A549 (cell line): ENCODE measurements around the gene NOL9. TPM values are rescaled to one million over a fixed set of nuclear protein-coding genes. Genes with fewer than 3 reads are reported as not detected.

Experiments
- ATAC-seq, 2 experiments: fragments of 200-7000 bp in 1 of 2; fragments of >200 bp in 1 of 2; cut with Nextera tagmentation in 1 of 2; cut with Tn5 transposase in 1 of 2; 3 replicates each; pipeline versions ENCODE4 v1.8.0 to v1.9.1; 2018 to 2020; ENCODE audit warnings: mild to moderate bottlenecking in 1 of 2, moderate library complexity in 1 of 2
- CTCF ChIA-PET: fragments of 300-600 bp; sonication (Branson Sonifier 250); formaldehyde crosslinking; extraction: SDS; loops from one replicate; lab custom pipeline; 2021; ENCODE audit warnings: antibody characterized with exemption, inconsistent platforms; lab: Yijun Ruan, JAX
- POLR2A ChIA-PET: fragments of 350-600 bp; formaldehyde crosslinking; extraction: SDS; loops from one replicate; lab custom pipeline; 2021; ENCODE audit warnings: antibody characterized with exemption, inconsistent platforms; lab: Yijun Ruan, JAX
- DNase-seq, 2 experiments: peaks; one replicate each; pipeline versions ENCODE4 v3.0.0 to v3.0.0-alpha.2; 2011 to 2016; ENCODE audit warnings: low read depth in 1 of 2, low spot score in 1 of 2
- FAIRE-seq: peaks from 2 replicates; lab custom pipeline; 2011; peaks lifted over from hg19 to GRCh38; lab: Jason Lieb, UNC
- H3K27ac ChIP-seq, 2 experiments: fragments of >200 bp; sonication (Bioruptor Twin); formaldehyde crosslinking; 3 replicates each; pipeline ENCODE4 v1.5.1; 2016 to 2017
- H3K4me1 ChIP-seq: fragments of >200 bp; sonication (Bioruptor Twin); formaldehyde crosslinking; 3 replicates; pipeline ENCODE4 v1.6.1; 2016
- H3K4me2 ChIP-seq: fragments of >200 bp; sonication (Bioruptor Twin); formaldehyde crosslinking; 3 replicates; pipeline ENCODE4 v1.6.1; 2016
- H3K4me3 ChIP-seq: fragments of >200 bp; sonication (Bioruptor Twin); formaldehyde crosslinking; 3 replicates; pipeline ENCODE4 v1.5.1; 2016
- H3K9me3 ChIP-seq: fragments of >200 bp; sonication (Bioruptor Twin); formaldehyde crosslinking; 3 replicates; pipeline ENCODE4 v1.6.1; 2016
- BHLHE40 ChIP-seq: IDR thresholded peaks from 2 replicates; pipeline ENCODE4 v1.6.1; 2012; ENCODE audit warnings: low read depth, low read length, inconsistent platforms
- CBX2 ChIP-seq: fragments of 200-600 bp; sonication (generic); IDR thresholded peaks from 2 replicates; pipeline ENCODE4 v1.6.1; 2016; ENCODE audit warnings: low read depth, mild to moderate bottlenecking, borderline replicate concordance
- CBX8 ChIP-seq: fragments of 200-600 bp; sonication (generic); IDR thresholded peaks from 2 replicates; pipeline ENCODE4 v1.6.1; 2016
- EHF ChIP-seq: fragments of 250-450 bp; sonication (Bioruptor Pico); IDR thresholded peaks from 2 replicates; pipeline ENCODE4 v1.5.0; 2020; ENCODE audit warnings: mild to moderate bottlenecking
- EHMT2 ChIP-seq: fragments of 200-600 bp; sonication (generic); IDR thresholded peaks from 2 replicates; pipeline ENCODE4 v1.6.1; 2016; ENCODE audit warnings: antibody characterized with exemption, low read depth, mild to moderate bottlenecking, moderate library complexity
- ESRRA ChIP-seq: fragments of 150-350 bp; IDR thresholded peaks from 2 replicates; pipeline ENCODE4 v1.6.1; 2014; ENCODE audit warnings: mild to moderate bottlenecking, low read length, borderline replicate concordance
- GATA3 ChIP-seq: IDR thresholded peaks from 2 replicates; pipeline ENCODE4 v1.6.1; 2012; ENCODE audit warnings: borderline replicate concordance
- HDAC2 ChIP-seq: fragments of 200-600 bp; sonication (generic); IDR thresholded peaks from 2 replicates; pipeline ENCODE4 v1.6.1; 2016
- HEYL ChIP-seq: fragments of 250-450 bp; sonication (Bioruptor Pico); IDR thresholded peaks from 2 replicates; pipeline ENCODE4 v1.8.0; 2021; ENCODE audit warnings: mild to moderate bottlenecking, moderate library complexity
- JUN ChIP-seq, 2 experiments: fragments of >200 bp; sonication (Bioruptor Twin); formaldehyde crosslinking; IDR thresholded peaks; 2 replicates in 1 of 2; 3 replicates in 1 of 2; pipeline ENCODE4 v1.6.1; 2016 to 2017
- MYC ChIP-seq: IDR thresholded peaks from 2 replicates; pipeline ENCODE4 v1.6.1; 2012; ENCODE audit warnings: mild to moderate bottlenecking, inconsistent platforms, low read length, improper control_type of control experiment, borderline replicate concordance
- NFE2L2 ChIP-seq: fragments of 150-350 bp; conservative IDR thresholded peaks from 2 replicates; pipeline ENCODE4 v1.6.1; 2014; ENCODE audit warnings: low read length
- RAD21 ChIP-seq, 2 experiments: fragments of >200 bp in 1 of 2; sonication (Bioruptor Twin) in 1 of 2; formaldehyde crosslinking in 1 of 2; IDR thresholded peaks in 1 of 2; conservative IDR thresholded peaks in 1 of 2; 2 replicates in 1 of 2; 3 replicates in 1 of 2; pipeline ENCODE4 v1.6.1; 2012 to 2018; ENCODE audit warnings: inconsistent platforms in 1 of 2
- RARB ChIP-seq: fragments of 250-450 bp; sonication (Bioruptor Pico); IDR thresholded peaks from 2 replicates; pipeline ENCODE4 v1.8.0; 2021; ENCODE audit warnings: mild to moderate bottlenecking, moderate library complexity
- SMC3 ChIP-seq: fragments of >200 bp; sonication (Bioruptor Twin); formaldehyde crosslinking; IDR thresholded peaks from 3 replicates; pipeline ENCODE4 v1.6.1; 2018; ENCODE audit warnings: inconsistent platforms
- SREBF2 ChIP-seq: fragments of 450-650 bp; IDR thresholded peaks from 2 replicates; pipeline ENCODE4 v1.6.1; 2014; ENCODE audit warnings: mild to moderate bottlenecking, moderate library complexity
- ZNF302 ChIP-seq: fragments of 250-450 bp; sonication (Bioruptor Pico); IDR thresholded peaks from 2 replicates; pipeline ENCODE4 v1.9.0; 2021; ENCODE audit warnings: inconsistent platforms, mild to moderate bottlenecking, moderate library complexity
- ZSCAN20 ChIP-seq: fragments of 250-450 bp; sonication (Bioruptor Pico); IDR thresholded peaks from 2 replicates; pipeline ENCODE4 v1.8.0; 2022; ENCODE audit warnings: mild to moderate bottlenecking, moderate library complexity
- WGBS: methylation state at CpG from one replicate; pipeline ENCODE4 v1.1.6; 2017; ENCODE audit errors: missing lambda C conversion rate; 5-methylcytosine and 5-hydroxymethylcytosine counted together
- polyA plus RNA-seq, 4 experiments: library from polyadenylated mRNA; depleted of rRNA in 3 of 4; stranded (reverse); fragments of >200 nt; fragmentation: RNase III in 1 of 4; extraction: RNeasy Plus Mini Kit Qiagen cat#74134 plus additional on column Dnase treatment in 1 of 4; gene quantifications; 2 replicates in 3 of 4; 3 replicates in 1 of 4; pipeline ENCODE4 v1.2.3, GENCODE V29; 2011 to 2017
- TF ChIP-seq, protein P1 (sequence below): fragments of >200 bp; sonication (Bioruptor Twin); formaldehyde crosslinking; IDR thresholded peaks from 3 replicates; pipeline ENCODE4 v1.5.1; 2016
- TF ChIP-seq, protein P2 (sequence below): fragments of >200 bp; sonication (Bioruptor Twin); formaldehyde crosslinking; IDR thresholded peaks from 3 replicates; pipeline ENCODE4 v1.6.1; 2016
- TF ChIP-seq, protein P3 (sequence below): fragments of 450-650 bp; IDR thresholded peaks from 2 replicates; pipeline ENCODE4 v1.6.1; 2014; ENCODE audit warnings: antibody characterized with exemption
- TF ChIP-seq, protein P4 (sequence below): fragments of >200 bp; sonication (Bioruptor Twin); formaldehyde crosslinking; IDR thresholded peaks from 2 replicates; pipeline ENCODE4 v1.6.1; 2016
- TF ChIP-seq, protein P5 (sequence below): IDR thresholded peaks from 2 replicates; pipeline ENCODE4 v1.6.1; 2012; ENCODE audit warnings: low read depth, borderline replicate concordance
- TF ChIP-seq, protein P6 (sequence below): fragments of 250-450 bp; sonication (Bioruptor Pico); IDR thresholded peaks from 2 replicates; pipeline ENCODE4 v1.5.0; 2021; ENCODE audit warnings: mild to moderate bottlenecking, moderate library complexity, borderline replicate concordance

Gene NOL9
- polyA plus RNA-seq, 2 of the 4 experiments (the other 2 are of a cell fraction) = 4.4 to 19.3 TPM

DNA sequence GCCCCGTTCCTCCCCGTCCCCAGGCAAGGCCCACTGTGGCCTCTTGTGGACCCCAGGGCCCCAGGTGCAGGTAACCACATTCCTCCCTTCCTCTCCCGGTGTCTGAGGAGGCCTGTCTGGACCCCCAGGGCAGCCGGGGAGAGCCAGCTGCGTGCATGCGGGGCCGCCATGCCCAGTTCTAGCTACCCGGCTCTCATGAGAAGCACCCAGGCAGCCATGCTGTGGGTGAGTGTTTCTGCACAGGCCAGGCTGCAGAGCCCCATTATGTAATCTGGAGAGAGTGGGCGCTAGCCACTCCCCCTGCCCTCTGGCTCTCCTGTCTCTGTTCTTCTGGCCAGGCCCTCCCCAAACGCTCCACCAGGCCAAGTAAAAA, 44.4 kb downstream of the NOL9 start:
- Histone ChIP-seq H3K4me2 (no peak overlapping the region), H3K9me3 (no peaks in the 10 kb centered on the region), H3K4me1 (no peaks in the 10 kb centered on the region), H3K27ac (no peak overlapping the region), H3K4me3 (no peak overlapping the region)
- WGBS = 81% methylated on average over 9 of the region's 10 CpGs
- ATAC-seq = no peak
- TF ChIP-seq MYC (no peak), CBX8 (no peak), BHLHE40 (no peak), ZNF302 (CRISPR knock-in tag) (no peak), EHF (CRISPR knock-in tag) (no peak), EHMT2 (no peak), RAD21 (conservative IDR thresholded peaks at IDR 0.05 in 1 of 2, IDR thresholded peaks at IDR 0.05 in 1 of 2) (no peak), HEYL (CRISPR knock-in tag) (no peak), ESRRA (no peak), JUN (IDR thresholded peaks at IDR 0.05) (no peak), NFE2L2 (no peak), HDAC2 (no peak), GATA3 (no peak)
- TF ChIP-seq, protein P1, sequence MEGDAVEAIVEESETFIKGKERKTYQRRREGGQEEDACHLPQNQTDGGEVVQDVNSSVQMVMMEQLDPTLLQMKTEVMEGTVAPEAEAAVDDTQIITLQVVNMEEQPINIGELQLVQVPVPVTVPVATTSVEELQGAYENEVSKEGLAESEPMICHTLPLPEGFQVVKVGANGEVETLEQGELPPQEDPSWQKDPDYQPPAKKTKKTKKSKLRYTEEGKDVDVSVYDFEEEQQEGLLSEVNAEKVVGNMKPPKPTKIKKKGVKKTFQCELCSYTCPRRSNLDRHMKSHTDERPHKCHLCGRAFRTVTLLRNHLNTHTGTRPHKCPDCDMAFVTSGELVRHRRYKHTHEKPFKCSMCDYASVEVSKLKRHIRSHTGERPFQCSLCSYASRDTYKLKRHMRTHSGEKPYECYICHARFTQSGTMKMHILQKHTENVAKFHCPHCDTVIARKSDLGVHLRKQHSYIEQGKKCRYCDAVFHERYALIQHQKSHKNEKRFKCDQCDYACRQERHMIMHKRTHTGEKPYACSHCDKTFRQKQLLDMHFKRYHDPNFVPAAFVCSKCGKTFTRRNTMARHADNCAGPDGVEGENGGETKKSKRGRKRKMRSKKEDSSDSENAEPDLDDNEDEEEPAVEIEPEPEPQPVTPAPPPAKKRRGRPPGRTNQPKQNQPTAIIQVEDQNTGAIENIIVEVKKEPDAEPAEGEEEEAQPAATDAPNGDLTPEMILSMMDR = no peak
- TF ChIP-seq, protein P2, sequence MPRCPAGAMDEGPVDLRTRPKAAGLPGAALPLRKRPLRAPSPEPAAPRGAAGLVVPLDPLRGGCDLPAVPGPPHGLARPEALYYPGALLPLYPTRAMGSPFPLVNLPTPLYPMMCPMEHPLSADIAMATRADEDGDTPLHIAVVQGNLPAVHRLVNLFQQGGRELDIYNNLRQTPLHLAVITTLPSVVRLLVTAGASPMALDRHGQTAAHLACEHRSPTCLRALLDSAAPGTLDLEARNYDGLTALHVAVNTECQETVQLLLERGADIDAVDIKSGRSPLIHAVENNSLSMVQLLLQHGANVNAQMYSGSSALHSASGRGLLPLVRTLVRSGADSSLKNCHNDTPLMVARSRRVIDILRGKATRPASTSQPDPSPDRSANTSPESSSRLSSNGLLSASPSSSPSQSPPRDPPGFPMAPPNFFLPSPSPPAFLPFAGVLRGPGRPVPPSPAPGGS = no peak
- TF ChIP-seq, protein P3, sequence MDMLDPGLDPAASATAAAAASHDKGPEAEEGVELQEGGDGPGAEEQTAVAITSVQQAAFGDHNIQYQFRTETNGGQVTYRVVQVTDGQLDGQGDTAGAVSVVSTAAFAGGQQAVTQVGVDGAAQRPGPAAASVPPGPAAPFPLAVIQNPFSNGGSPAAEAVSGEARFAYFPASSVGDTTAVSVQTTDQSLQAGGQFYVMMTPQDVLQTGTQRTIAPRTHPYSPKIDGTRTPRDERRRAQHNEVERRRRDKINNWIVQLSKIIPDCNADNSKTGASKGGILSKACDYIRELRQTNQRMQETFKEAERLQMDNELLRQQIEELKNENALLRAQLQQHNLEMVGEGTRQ = no peak
- TF ChIP-seq, protein P4, sequence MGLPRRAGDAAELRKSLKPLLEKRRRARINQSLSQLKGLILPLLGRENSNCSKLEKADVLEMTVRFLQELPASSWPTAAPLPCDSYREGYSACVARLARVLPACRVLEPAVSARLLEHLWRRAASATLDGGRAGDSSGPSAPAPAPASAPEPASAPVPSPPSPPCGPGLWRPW = no peak
- TF ChIP-seq, protein P5, sequence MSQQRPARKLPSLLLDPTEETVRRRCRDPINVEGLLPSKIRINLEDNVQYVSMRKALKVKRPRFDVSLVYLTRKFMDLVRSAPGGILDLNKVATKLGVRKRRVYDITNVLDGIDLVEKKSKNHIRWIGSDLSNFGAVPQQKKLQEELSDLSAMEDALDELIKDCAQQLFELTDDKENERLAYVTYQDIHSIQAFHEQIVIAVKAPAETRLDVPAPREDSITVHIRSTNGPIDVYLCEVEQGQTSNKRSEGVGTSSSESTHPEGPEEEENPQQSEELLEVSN = no peak
- TF ChIP-seq, protein P6, sequence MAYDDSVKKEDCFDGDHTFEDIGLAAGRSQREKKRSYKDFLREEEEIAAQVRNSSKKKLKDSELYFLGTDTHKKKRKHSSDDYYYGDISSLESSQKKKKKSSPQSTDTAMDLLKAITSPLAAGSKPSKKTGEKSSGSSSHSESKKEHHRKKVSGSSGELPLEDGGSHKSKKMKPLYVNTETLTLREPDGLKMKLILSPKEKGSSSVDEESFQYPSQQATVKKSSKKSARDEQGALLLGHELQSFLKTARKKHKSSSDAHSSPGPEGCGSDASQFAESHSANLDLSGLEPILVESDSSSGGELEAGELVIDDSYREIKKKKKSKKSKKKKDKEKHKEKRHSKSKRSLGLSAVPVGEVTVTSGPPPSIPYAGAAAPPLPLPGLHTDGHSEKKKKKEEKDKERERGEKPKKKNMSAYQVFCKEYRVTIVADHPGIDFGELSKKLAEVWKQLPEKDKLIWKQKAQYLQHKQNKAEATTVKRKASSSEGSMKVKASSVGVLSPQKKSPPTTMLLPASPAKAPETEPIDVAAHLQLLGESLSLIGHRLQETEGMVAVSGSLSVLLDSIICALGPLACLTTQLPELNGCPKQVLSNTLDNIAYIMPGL (CRISPR knock-in tag) = no peak
- CTCF ChIA-PET = no interaction called here
- no peak for FAIRE-seq
- DNase-seq = no peak
- POLR2A ChIA-PET = no interaction called here

DNA sequence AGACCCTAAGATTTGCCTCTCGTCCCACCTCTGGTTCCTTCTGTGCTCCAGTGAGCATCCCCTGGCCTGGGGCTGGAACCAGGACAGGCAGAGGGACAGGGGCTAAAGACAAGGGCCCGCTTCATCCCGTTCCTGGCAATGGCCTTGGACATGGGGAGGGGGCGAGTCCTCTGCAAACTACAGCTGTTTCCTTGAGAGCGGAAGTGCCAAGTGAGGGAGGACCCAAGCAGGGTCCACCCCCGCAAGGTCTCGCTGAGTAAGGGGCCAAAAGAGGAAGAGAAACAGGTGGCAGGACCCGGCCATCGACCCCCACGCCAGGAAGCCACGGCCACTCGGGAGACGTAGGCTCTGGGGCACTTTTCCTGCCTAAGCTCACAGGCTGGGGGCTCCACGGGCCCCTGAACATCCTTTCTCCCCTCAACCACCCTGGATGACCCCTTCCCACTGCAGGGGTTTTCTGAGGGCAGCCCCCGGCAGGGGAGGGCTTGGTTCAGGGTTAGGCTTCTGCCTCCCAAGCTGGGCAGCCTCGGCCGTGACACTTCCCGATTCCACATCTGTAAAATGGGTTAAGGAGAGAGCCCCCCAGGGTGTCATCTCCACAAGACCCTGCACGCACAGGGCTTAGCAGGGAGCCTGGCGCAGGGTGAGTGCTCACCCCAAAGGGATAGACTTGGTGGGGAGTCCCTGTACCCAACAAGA, 44.9 kb downstream of the NOL9 start:
- no peak overlapping the region for H3K4me3 ChIP-seq
- no peak for ATAC-seq
- ChIA-PET CTCF (interaction anchor here (1.4 to 1.5 kb wide), 2 partner anchors 14 to 20 kb away, joined by 3 to 6 read pairs; no protein-coding TSS in a partner anchor), POLR2A (no interaction called here)
- H3K4me1 ChIP-seq = no peaks in the 10 kb centered on the region
- DNase-seq = no peak
- FAIRE-seq = no peak
- H3K4me2 ChIP-seq = no peak overlapping the region
- no peak for TF ChIP-seq CBX2
- no peak for TF ChIP-seq SREBF2
- no peak for TF ChIP-seq RARB (CRISPR knock-in tag)
- no peak for TF ChIP-seq ZSCAN20
- no peak for TF ChIP-seq SMC3
- TF ChIP-seq, protein P1 = no peak
- no peak for TF ChIP-seq ZNF302 (CRISPR knock-in tag)
- TF ChIP-seq, all 56 proteins: peak for 0
- H3K9me3 ChIP-seq = no peaks in the 10 kb centered on the region
- no peak overlapping the region for H3K27ac ChIP-seq
- WGBS = 85% methylated on average over 18 of the region's 20 CpGs
